ENCODE results near the gene C2orf72. TPM values are rescaled to one million over a fixed set of nuclear protein-coding genes. Genes with fewer than 3 reads are reported as not detected.

C2orf72 gene
- total RNA-seq, 2 donors from 2014 or later: 1.8 to 3.9 TPM

GRCh38 chr2:231088754-231089153 lies 51.4 kb downstream of the C2orf72 start:
- WGBS, 2 experiments (ENCODE audit: insufficient coverage in 1 of 2, insufficient read length in 1 of 2): 84 to 93% methylated on average over 2 to 4 of the region's 4 CpGs
- no peak overlapping the region for H3K9ac ChIP-seq (ENCODE audit: extremely low read depth, low read length, poor library complexity, severe bottlenecking)
- no peak overlapping the region for H3K4me3 ChIP-seq (ENCODE audit: low read length)
- peaks cover 15% of the 10 kb centered on the region for H3K9me3 ChIP-seq (ENCODE audit: control insufficient read depth, low read length)
- H3K4me3 Mint-ChIP-seq: no peak overlapping the region
- no peak overlapping the region for H3K27ac ChIP-seq (ENCODE audit: low read depth, low read length)
- H3K36me3 ChIP-seq (ENCODE audit: control insufficient read depth, insufficient read depth, low read length): peaks cover 85% of the 10 kb centered on the region
- H3K36me3 Mint-ChIP-seq (ENCODE audit: low read depth): peaks cover 73% of the 10 kb centered on the region
- TF ChIP-seq CTCF (conservative IDR thresholded peaks at IDR 0.05): no peak
- no peak for DNase-seq
- no peaks in the 10 kb centered on the region for H3K27me3 ChIP-seq (ENCODE audit: control insufficient read depth, insufficient read depth, low read length, poor library complexity, severe bottlenecking)
- H3K4me1 Mint-ChIP-seq: peaks cover 7% of the 10 kb centered on the region
- H3K9me3 Mint-ChIP-seq: peaks cover 10% of the 10 kb centered on the region
- H3K4me1 ChIP-seq (ENCODE audit: control insufficient read depth, insufficient read depth, low read length): no peaks in the 10 kb centered on the region
- H3K27me3 Mint-ChIP-seq (ENCODE audit: insufficient read depth): no peaks in the 10 kb centered on the region
- no peak overlapping the region for H3K27ac Mint-ChIP-seq

GRCh38 chr2:231093933-231094332 lies 56.6 kb downstream of the C2orf72 start:
- Histone ChIP-seq H3K9ac (ENCODE audit: extremely low read depth, low read length, poor library complexity, severe bottlenecking) (no peak overlapping the region), H3K27ac (ENCODE audit: low read depth, low read length) (no peak overlapping the region), H3K4me1 (ENCODE audit: control insufficient read depth, insufficient read depth, low read length) (no peaks in the 10 kb centered on the region), H3K9me3 (ENCODE audit: control insufficient read depth, low read length) (peaks cover 48% of the 10 kb centered on the region), H3K4me3 (ENCODE audit: low read length) (peak overlapping the region; percentile 37), H3K36me3 (ENCODE audit: control insufficient read depth, insufficient read depth, low read length) (peaks cover 89% of the 10 kb centered on the region), H3K27me3 (ENCODE audit: control insufficient read depth, insufficient read depth, low read length, poor library complexity, severe bottlenecking) (no peaks in the 10 kb centered on the region)
- H3K9me3 Mint-ChIP-seq: peaks cover 37% of the 10 kb centered on the region
- H3K4me3 Mint-ChIP-seq: no peak overlapping the region
- no peak overlapping the region for H3K27ac Mint-ChIP-seq
- WGBS, 2 experiments (ENCODE audit: insufficient coverage in 1 of 2, insufficient read length in 1 of 2): 95 to 100% methylated on average over 2 to 5 of the region's 5 CpGs
- no peak for DNase-seq
- H3K27me3 Mint-ChIP-seq (ENCODE audit: insufficient read depth): no peaks in the 10 kb centered on the region
- peaks cover 85% of the 10 kb centered on the region for H3K36me3 Mint-ChIP-seq (ENCODE audit: low read depth)
- TF ChIP-seq CTCF (conservative IDR thresholded peaks at IDR 0.05): no peak
- H3K4me1 Mint-ChIP-seq: peaks cover 7% of the 10 kb centered on the region

DNA sequence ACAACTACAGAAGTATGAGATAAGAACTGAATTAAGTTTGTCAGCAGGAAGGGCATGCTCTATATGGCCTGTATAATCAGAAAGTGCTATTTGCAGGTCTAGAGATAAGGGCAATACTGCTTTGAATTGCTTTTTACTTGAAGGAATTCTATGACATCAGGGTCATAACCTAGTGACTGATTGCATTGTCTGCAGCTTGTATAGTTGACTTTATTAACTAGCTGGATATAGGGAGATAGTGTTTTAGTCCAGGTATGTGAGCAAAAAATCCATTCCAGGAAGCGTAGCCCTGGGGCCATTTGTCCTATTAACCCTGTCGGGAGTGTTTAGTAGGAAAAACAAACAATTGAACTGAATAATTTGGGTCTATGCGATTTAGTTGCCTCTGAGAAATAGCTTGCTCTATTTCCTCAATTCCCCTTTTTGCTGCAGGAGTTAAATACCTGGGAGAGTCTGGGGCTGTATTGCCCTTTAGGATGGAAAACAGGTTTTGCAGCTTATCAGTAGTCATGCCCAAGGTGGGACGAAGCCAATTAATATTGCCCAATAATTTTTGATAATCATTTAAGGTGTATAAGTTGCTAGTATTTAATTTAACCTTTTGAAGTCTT lies 57.5 kb downstream of the C2orf72 start:
- Histone ChIP-seq H3K27ac (ENCODE audit: low read depth, low read length) (no peak overlapping the region), H3K9me3 (ENCODE audit: control insufficient read depth, low read length) (peaks cover 57% of the 10 kb centered on the region), H3K9ac (ENCODE audit: extremely low read depth, low read length, poor library complexity, severe bottlenecking) (no peak overlapping the region), H3K36me3 (ENCODE audit: control insufficient read depth, insufficient read depth, low read length) (peaks cover 91% of the 10 kb centered on the region), H3K27me3 (ENCODE audit: control insufficient read depth, insufficient read depth, low read length, poor library complexity, severe bottlenecking) (no peaks in the 10 kb centered on the region), H3K4me3 (ENCODE audit: low read length) (peak overlapping the region; percentile 37), H3K4me1 (ENCODE audit: control insufficient read depth, insufficient read depth, low read length) (no peaks in the 10 kb centered on the region)
- Mint-ChIP-seq H3K27ac (no peak overlapping the region), H3K4me3 (no peak overlapping the region), H3K4me1 (peaks cover 7% of the 10 kb centered on the region), H3K36me3 (ENCODE audit: low read depth) (peaks cover 86% of the 10 kb centered on the region), H3K9me3 (peaks cover 46% of the 10 kb centered on the region), H3K27me3 (ENCODE audit: insufficient read depth) (no peaks in the 10 kb centered on the region)
- DNase-seq: no peak
- no peak for TF ChIP-seq CTCF (conservative IDR thresholded peaks at IDR 0.05)
- 90 to 100% methylated on average over 3 to 4 of the region's 4 CpGs for WGBS, 2 experiments (ENCODE audit: insufficient coverage in 1 of 2, insufficient read length in 1 of 2)

Other genes with a start within 250 kb of the C2orf72 start
- 100 to 1,000 TPM; 208 to 269 TPM for gene ITM2C, start 172.6 kb upstream of the C2orf72 start, total RNA-seq
- 1 to 10 TPM; 2.6 to 7.5 TPM for gene GPR55, start 112.3 kb upstream of the C2orf72 start, total RNA-seq
- gene SPATA3, start 41.4 kb upstream of the C2orf72 start, total RNA-seq: not detected
- 100 to 1,000 TPM; 148 to 158 TPM for gene PSMD1, start 19.3 kb downstream of the C2orf72 start, total RNA-seq
- not detected for gene HTR2B, start 87.5 kb downstream of the C2orf72 start, total RNA-seq
- 10 to 100 TPM; 41.7 to 51.5 TPM for gene ARMC9, start 161.1 kb downstream of the C2orf72 start, total RNA-seq

Data from endodermal cell (in vitro differentiated cells).